Measurements from ENCODE around the gene MARF1. TPM values are rescaled to one million over a fixed set of nuclear protein-coding genes. Genes with fewer than 3 reads are reported as not detected.

Gene MARF1
- total RNA-seq, 2 experiments from 2014 or later: 156 to 157 TPM

DNA sequence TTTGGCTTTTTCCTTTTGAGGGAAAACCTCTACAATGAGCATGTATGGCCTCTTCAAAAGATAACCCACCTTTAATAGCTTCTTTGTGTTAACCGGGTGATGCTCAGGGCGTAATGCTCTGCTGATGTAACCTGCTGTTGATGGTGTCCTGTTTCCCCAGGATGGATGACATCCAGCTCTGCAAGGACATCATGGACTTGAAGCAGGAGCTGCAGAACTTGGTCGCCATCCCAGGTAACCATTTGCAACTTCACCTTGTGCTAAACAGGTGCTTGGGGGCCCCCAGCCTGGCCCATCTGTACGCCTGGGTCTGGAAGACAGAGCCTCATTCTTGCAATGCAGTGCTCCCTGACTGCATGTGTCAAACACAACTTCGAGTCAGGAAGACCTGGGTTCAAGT lies 75.1 kb downstream of the MARF1 start:
- Histone ChIP-seq H3K9me3 (ENCODE audit: control insufficient read depth in 1 of 2, insufficient read depth in 1 of 2, low read length in 2 of 2) (no peaks in the 10 kb centered on the region), H3K27ac (ENCODE audit: low read depth in 1 of 2, low read length in 2 of 2) (no peak overlapping the region), H3K4me1 (ENCODE audit: insufficient read depth, low read length) (no peaks in the 10 kb centered on the region), H3K4me3 (ENCODE audit: low read length) (no peak overlapping the region), H3K36me3 (ENCODE audit: insufficient read depth, low read length) (no peaks in the 10 kb centered on the region), H3K27me3 (ENCODE audit: control insufficient read depth in 1 of 2, insufficient read depth in 2 of 2, low read length in 2 of 2) (no peaks in the 10 kb centered on the region)
- no peaks in the 10 kb centered on the region for H3K4me1 Mint-ChIP-seq (ENCODE audit: low read depth)
- intact Hi-C loops (cut with DNase I, micrococcal nuclease): no loop called here
- ATAC-seq (ENCODE audit: poor library complexity) (no peak), DNase-seq (no peak)
- ChIA-PET CTCF (no interaction called here), POLR2A (no interaction called here)
- H3K27me3 Mint-ChIP-seq: no peaks in the 10 kb centered on the region
- H3K36me3 Mint-ChIP-seq (ENCODE audit: low read depth): no peaks in the 10 kb centered on the region
- no peak for TF ChIP-seq CTCF (IDR thresholded peaks at IDR 0.05)
- peaks cover 2% of the 10 kb centered on the region for H3K9me3 Mint-ChIP-seq
- H3K27ac Mint-ChIP-seq: no peak overlapping the region
- no peak overlapping the region for H3K4me3 Mint-ChIP-seq

DNA sequence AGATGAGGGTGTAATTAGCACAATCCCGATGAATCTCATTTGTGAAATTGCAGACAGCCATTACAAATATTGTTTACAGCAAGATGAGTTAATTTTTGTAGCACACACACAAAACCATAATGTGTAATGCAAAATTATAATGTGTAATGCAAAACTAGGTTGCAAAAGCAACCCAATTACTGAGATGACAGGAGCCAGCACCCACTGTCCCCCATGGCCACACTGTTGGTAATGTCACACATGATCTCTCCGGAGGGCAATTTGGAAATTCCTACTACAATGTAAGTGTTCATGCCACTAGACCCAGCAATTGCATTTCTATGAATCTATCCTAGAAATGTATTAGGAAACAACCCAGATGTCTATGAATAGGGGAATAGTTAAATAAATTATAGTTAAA lies 76.9 kb downstream of the MARF1 start:
- CTCF ChIA-PET: no interaction called here
- Mint-ChIP-seq H3K4me3 (no peak overlapping the region), H3K27me3 (no peaks in the 10 kb centered on the region), H3K4me1 (ENCODE audit: low read depth) (no peaks in the 10 kb centered on the region), H3K36me3 (ENCODE audit: low read depth) (no peaks in the 10 kb centered on the region), H3K27ac (no peak overlapping the region), H3K9me3 (peaks cover 2% of the 10 kb centered on the region)
- Histone ChIP-seq H3K4me3 (ENCODE audit: low read length) (no peak overlapping the region), H3K27ac (ENCODE audit: low read depth in 1 of 2, low read length in 2 of 2) (no peak overlapping the region), H3K27me3 (ENCODE audit: control insufficient read depth in 1 of 2, insufficient read depth in 2 of 2, low read length in 2 of 2) (no peaks in the 10 kb centered on the region), H3K9me3 (ENCODE audit: control insufficient read depth in 1 of 2, insufficient read depth in 1 of 2, low read length in 2 of 2) (no peaks in the 10 kb centered on the region), H3K4me1 (ENCODE audit: insufficient read depth, low read length) (no peaks in the 10 kb centered on the region), H3K36me3 (ENCODE audit: insufficient read depth, low read length) (no peaks in the 10 kb centered on the region)
- intact Hi-C loops (cut with DNase I, micrococcal nuclease): no loop called here
- no peak for ATAC-seq (ENCODE audit: poor library complexity)
- TF ChIP-seq CTCF (IDR thresholded peaks at IDR 0.05): no peak
- no peak for DNase-seq
- POLR2A ChIA-PET: no interaction called here

DNA sequence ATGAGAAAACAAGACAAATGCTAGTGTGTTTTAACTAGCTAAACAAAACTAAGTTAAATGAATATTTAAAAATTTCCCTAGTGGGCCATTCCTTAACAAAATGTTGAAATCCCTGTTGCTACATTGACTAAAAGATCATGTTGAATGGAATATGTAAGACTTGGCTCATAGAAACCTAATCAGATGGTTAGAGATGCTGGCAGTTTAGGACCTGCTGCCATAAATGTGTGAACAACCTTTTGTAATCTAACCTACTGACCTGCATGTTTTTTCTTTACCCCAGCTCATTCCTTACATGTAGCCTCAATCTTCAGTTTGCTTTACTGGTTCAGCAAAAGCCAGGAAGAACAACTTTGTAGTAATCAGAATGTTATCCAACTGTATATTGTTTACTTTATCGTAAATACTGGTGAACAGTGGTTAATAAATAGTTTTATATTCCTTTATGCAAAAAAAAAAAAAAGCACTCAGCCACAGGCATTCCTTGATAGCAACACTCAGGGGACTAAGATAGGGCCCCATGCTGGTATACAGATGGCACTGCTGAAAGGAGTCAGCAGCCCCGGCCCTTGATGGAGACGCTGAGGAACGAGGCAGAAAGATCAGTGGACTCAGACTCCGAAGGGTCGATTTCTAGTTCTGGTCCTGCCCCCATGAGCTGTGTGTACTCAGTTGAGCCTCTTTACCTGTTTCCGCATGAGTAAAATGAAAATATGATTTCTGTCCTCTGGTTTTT lies 78.2 kb downstream of the MARF1 start:
- Histone ChIP-seq H3K36me3 (ENCODE audit: insufficient read depth, low read length) (no peaks in the 10 kb centered on the region), H3K27ac (ENCODE audit: low read depth in 1 of 2, low read length in 2 of 2) (no peak overlapping the region), H3K4me3 (ENCODE audit: low read length) (no peak overlapping the region), H3K4me1 (ENCODE audit: insufficient read depth, low read length) (no peaks in the 10 kb centered on the region), H3K27me3 (ENCODE audit: control insufficient read depth in 1 of 2, insufficient read depth in 2 of 2, low read length in 2 of 2) (no peaks in the 10 kb centered on the region), H3K9me3 (ENCODE audit: control insufficient read depth in 1 of 2, insufficient read depth in 1 of 2, low read length in 2 of 2) (no peaks in the 10 kb centered on the region)
- ChIA-PET POLR2A (interaction anchor here (0.7 kb wide), 1 partner anchor 108 kb away, joined by 3 read pairs; no protein-coding TSS in a partner anchor), CTCF (no interaction called here)
- Mint-ChIP-seq H3K4me1 (ENCODE audit: low read depth) (no peaks in the 10 kb centered on the region), H3K36me3 (ENCODE audit: low read depth) (no peaks in the 10 kb centered on the region), H3K27me3 (no peaks in the 10 kb centered on the region), H3K4me3 (no peak overlapping the region), H3K9me3 (peaks cover 2% of the 10 kb centered on the region), H3K27ac (no peak overlapping the region)
- TF ChIP-seq CTCF (IDR thresholded peaks at IDR 0.05): no peak
- intact Hi-C loops (cut with DNase I, micrococcal nuclease): loop anchor here in 1 of 2 experiments (2.0 kb wide), 1 partner anchor 16 kb away; no protein-coding TSS in a partner anchor
- no peak for ATAC-seq (ENCODE audit: poor library complexity)
- DNase-seq: no peak
